Putamen (tissue), 1 donor: Measurements from ENCODE around the gene PMF1.

ENCODE experiments used
- DNase-seq: peaks from one replicate; pipeline ENCODE4 v3.0.0-alpha.2; 2016; ENCODE audit warnings: low spot score

Gene PMF1

DNA sequence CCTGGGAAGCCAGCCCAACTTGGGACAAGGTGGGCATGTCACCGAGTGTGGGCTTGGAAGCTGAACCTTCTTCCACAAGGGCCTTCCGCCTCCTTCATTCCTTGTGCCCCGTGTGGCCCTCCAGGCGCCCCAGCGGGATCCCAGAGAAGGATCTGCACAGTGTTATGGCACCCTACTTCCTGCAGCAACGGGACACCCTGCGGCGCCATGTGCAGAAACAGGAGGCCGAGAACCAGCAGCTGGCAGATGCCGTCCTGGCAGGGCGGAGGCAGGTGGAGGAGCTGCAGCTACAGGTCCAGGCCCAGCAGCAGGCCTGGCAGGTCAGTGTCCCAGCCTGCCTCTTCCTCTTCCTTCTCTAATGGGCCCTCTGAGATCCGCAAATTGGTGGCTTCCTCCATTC, 23.4 kb downstream of the PMF1 start:
- DNase-seq: no peak

DNA sequence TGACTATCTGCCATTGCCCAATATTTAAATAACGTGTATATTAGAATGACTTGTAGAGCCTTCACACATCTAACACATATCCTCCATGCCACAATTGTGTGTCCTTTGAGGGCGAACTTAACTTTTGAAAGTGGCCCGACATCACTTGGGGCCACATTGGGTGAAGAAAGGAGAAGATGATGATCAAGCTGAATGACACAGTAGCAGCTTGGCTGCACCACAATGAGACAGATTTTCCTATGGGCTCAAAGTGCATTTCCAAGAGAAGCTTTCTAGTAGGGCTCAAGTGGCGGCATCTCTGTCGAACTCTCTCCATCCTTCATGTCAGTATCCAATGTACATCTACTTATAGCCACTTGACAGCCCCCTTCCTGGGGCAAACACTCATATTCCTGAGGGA, 25.4 kb downstream of the PMF1 start:
- no peak for DNase-seq

- DNase-seq: no peak
These were observed 28.6 kb downstream of the PMF1 start for GRCh38 chr1:156241311-156241811.

DNA sequence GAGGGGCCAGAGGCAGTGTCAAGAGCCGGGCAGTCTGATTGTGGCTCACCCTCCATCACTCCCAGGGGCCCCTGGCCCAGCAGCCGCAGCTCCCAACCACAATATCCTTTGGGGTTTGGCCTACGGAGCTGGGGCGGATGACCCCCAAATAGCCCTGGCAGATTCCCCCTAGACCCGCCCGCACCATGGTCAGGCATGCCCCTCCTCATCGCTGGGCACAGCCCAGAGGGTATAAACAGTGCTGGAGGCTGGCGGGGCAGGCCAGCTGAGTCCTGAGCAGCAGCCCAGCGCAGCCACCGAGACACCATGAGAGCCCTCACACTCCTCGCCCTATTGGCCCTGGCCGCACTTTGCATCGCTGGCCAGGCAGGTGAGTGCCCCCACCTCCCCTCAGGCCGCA, 29.1 kb downstream of the PMF1 start, which contains the start of gene BGLAP:
BGLAP (plus strand) TSS at position 259 of the 400 bp plus-strand sequence; CDS start at position 307, 48 bp downstream.
- DNase-seq: no peak

- DNase-seq: no peak
These were observed 29.9 kb downstream of the PMF1 start for GRCh38 chr1:156242738-156243137.

DNA sequence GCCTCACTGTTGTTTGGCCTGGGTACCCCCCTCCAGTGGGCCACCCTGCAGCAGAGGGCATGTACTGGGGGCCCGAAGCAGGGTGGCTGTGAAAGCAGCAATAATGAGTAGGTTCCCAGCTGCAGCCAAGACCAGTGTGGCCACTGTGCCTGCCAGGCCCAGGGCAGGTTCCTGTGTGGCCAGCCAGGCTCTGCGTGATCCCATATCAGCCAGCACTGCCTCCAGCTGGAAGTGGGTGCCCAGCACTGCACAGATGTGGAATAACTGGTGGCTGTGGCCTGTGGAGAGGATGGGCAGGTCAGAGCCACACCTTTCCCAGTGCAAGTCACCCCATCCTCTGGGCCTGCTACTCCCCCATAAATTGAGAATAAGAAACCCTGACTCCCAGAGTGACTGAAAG, 31.3 kb downstream of the PMF1 start:
- no peak for DNase-seq

DNA sequence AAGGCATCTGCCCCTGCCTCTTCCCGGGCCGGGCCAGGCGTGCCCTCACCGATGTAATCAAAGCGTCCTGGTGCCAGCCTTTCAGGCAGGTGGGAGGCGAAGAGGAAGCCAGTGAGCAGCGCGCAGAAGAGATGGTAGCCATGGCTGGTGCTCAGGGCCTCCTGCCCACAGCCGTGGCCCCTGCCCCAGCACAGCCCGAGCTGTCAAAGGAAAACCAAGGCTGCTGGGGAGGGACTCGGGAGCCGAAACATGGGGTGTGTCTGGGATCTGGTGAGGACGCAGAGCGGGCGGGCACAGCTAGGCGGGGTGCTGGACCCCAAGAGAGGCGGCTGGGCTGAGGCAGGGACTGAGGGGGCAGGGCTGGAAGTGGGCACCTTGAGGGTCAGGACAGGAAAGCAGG, 31.9 kb downstream of the PMF1 start:
- no peak for DNase-seq

- DNase-seq: no peak
These were observed 32.8 kb downstream of the PMF1 start for GRCh38 chr1:156245451-156246232.

GRCh38 chr1:156246241-156246780, 33.5 kb downstream of the PMF1 start:
- DNase-seq: no peak

GRCh38 chr1:156246781-156247459, 34.1 kb downstream of the PMF1 start:
- DNase-seq: no peak

DNA sequence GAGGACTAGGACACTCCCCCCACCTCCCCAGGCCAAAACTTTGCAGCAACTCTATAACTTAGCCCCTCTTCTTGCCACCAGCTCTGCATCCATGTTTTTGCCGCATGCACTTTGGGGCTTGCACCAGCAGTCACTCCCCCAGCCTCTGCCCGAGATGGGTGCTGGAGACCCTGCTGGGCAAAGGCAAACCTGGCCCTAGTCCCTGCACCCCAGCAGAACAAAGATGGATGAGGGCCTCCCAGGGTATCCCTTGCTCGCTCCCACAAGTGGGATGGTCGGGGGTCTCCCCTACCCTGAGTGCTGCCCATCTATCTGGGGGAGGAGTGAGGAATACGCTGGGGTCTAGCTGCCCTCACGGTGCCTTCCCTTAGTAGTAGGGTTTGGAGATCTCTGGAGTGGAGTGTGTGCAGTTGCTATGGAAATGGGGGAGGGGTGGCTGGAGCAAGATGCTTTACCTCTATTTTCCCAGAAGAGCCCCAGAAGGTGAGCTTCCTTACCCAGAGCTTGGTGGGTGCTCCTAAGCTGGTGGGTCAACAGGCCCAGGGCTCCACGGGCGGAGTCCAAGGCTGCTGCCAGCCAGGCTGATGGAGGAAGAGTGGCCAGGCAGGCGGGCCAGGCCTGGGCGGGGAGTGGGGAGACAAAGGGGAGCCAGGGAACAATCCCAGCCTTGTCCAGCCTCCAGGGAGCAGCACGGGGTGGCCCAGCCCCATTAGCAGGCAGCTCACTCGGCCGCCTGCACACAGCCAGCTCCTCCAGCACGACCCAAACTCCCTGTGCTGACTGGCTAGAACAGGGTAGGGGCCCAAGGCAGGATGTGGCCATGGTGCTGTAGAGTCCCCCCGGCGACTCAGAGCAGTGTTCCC, 34.9 kb downstream of the PMF1 start, which contains the start of gene PAQR6:
PAQR6 (minus strand) TSS at position 597 of the 863 bp plus-strand sequence. CDS start 1,325 bp downstream, outside the sequence.
- peak; percentile 97 for DNase-seq

DNA sequence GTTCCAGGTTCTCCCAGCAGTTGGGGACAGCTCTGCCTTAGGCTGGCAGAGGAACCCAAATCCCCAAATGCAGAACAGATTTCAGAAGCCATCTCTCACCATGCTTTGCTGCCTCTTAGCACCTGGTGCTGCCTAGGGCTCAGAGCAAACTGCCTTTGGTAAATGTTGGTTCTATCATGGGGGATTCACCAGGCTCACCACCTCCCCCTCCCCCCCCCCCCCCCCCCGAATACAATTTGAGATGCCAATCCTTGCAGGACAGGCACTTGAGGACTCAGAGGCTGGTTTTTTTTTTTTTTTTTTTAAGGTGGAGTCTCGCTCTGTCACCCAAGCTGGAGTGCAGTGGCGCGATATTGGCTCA, 35.5 kb downstream of the PMF1 start:
- DNase-seq: no peak

DNA sequence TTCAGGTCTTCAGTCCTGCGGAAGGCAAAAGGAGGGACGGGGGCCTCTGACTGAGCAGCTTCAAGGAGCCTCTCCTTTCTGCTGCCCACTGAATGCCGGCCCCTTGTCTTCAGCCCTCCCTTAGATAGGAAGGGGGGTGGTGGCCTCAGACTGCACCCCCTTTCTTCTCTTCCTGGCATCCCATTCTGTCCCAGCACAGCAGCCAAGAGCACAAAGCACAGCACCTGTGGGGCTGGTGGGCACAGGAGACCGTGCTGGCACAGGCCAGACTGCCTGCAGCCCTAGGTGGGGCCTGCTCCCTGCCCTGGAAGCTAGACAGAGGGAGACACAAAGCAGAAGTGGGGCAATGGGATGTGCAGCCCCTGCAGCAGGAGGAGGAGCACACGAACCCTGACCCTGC, 36.8 kb downstream of the PMF1 start:
- DNase-seq: no peak

GRCh38 chr1:156251527-156251926, 38.7 kb downstream of the PMF1 start:
- peak; percentile 46 for DNase-seq

- no peak for DNase-seq
These were observed 40.8 kb downstream of the PMF1 start for GRCh38 chr1:156253634-156254033.

DNA sequence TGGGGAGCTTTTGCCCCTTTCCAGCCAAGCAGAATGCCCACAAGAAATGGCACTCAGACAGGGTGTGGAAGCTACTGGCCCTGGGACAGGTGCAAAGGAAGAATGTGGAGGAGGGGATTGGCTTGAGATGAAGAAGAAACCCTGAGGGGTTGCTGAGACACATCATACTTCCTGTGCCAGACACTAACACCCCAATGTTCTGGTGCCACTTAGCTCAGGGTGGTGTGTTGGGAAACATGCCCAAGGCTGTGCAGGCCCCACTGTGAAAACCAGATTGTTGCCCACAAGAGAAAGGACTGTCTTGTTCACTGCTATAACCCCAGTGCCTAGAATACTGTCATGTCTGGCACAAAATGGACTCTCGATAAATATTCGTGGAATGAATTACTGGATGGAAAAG, 44.9 kb downstream of the PMF1 start:
- no peak for DNase-seq

DNA sequence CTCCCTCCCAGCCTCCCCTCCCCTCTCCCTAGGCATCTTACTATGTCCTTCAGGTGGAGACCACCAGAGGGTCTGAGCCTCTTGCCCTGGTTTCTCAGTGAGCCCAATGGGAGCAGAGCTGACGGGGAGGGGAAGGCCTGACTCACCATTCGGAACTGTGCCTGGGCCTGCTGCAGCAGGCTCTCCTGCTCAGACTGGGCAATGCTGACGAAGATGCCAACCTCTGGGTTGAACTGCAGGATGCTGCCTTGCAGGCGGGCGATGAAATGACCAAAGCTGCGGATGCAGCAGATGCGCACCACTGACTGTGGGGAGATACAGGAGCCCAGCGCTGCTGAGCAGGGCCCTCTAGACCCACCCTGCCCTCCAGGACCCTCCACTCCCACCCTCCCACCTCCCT, 46.1 kb downstream of the PMF1 start:
- DNase-seq: no peak

- DNase-seq: peak; percentile 64
These were observed 47.0 kb downstream of the PMF1 start for GRCh38 chr1:156259805-156260204.

DNA sequence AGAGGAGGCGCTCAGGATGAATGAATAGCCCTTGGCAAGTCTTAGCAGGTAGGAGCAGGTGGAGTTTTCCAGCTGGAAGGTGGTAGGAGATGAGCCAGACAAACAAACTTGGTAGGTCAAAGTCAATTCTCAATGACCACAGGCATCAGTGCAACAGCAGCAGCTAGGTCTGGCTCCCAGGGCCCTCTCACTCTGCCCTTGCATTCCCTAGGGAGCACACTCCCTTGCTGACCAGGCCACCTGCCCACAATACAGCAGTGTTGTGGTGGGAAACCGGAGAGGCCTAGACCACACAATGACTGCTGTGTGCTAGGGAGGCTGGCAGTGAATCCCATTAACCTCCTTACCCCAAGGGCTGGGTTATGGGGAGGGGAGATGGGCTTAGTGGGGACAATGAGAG, 48.1 kb downstream of the PMF1 start:
- DNase-seq: peak; percentile 76

GRCh38 chr1:156262461-156263287, 49.9 kb downstream of the PMF1 start:
- no peak for DNase-seq

DNA sequence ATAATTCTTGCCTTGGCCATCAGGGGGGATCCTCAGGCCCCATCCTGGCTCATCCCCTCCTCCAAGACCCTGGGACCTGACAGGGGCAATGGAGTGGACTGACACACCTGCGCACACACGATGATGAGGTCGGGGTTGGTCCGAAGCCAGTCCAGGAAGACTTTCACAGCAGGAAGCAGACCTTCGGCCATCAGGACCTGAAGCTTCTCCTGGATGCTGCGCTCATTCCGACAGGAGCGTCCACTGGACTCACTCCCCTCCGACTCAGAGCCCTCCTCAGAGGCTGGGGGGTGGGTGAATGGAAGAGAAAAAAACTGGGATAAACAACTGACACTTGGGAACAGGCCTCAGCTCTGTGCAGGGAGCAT, 50.5 kb downstream of the PMF1 start:
- DNase-seq: no peak
